Tibial artery (tissue), 4 donors: ENCODE measurements around the gene RBL2.

Source experiments
- DNase-seq, 2 donors: peaks; one replicate each; pipeline ENCODE4 v3.0.0-alpha.2; 2019
- H3K27ac ChIP-seq, 2 donors: fragments of 200-600 bp; sonication (generic) in 1 of 2; 1 replicate in 1 of 2; 2 replicates in 1 of 2; pipeline ENCODE4 v1.5.1; 2018 to 2019; ENCODE audit warnings: mild to moderate bottlenecking in 1 of 2
- H3K27me3 ChIP-seq, 2 donors: fragments of 200-600 bp; sonication (generic) in 1 of 2; one replicate each; pipeline versions ENCODE4 v1.5.1 to v1.6.0; 2016 to 2019
- H3K36me3 ChIP-seq, 3 donors: fragments of 200-600 bp; sonication (generic) in 2 of 3; one replicate each; pipeline ENCODE4 v1.5.1; 2016 to 2019; ENCODE audit warnings: mild to moderate bottlenecking in 2 of 3
- H3K4me1 ChIP-seq, 4 donors: fragments of 200-600 bp; sonication (generic) in 2 of 4; 1 replicate in 3 of 4; 2 replicates in 1 of 4; pipeline ENCODE4 v1.5.1; 2016 to 2019
- H3K4me3 ChIP-seq, 2 donors: fragments of 200-600 bp; sonication (generic) in 1 of 2; 1 replicate in 1 of 2; 2 replicates in 1 of 2; pipeline ENCODE4 v1.5.1; 2018 to 2019; ENCODE audit warnings: mild to moderate bottlenecking in 2 of 2
- H3K9me3 ChIP-seq, 3 donors: fragments of 200-600 bp; sonication (generic) in 1 of 3; one replicate each; pipeline ENCODE4 v1.5.1; 2016 to 2019
- CTCF ChIP-seq, 2 experiments: fragments of 200-600 bp in 1 of 2; fragments of 450-650 bp in 1 of 2; IDR thresholded peaks; one replicate each; pipeline ENCODE4 v1.5.1; 2017 to 2019; ENCODE audit warnings: antibody characterized with exemption in 2 of 2, mild to moderate bottlenecking in 1 of 2, moderate library complexity in 1 of 2
- intact Hi-C: fragments of 100-400 bp; cut with DNase I; formaldehyde crosslinking; loops from one replicate; pipeline ENCODE4 v1.15.0; 2023; ENCODE audit warnings: low total_unique reads

RBL2 gene

GRCh38 chr16:53453928-53454327, 19.7 kb downstream of the RBL2 start:
- Histone ChIP-seq H3K27me3 (no peaks in the 10 kb centered on the region), H3K4me3 (no peak overlapping the region), H3K27ac (no peak overlapping the region), H3K9me3 (no peaks in the 10 kb centered on the region), H3K36me3 (peaks cover 61 to 78% (median 72%) of the 10 kb centered on the region in 3 donors), H3K4me1 (no peaks in the 10 kb centered on the region)
- DNase-seq: no peak
- intact Hi-C loops: no loop called here
- TF ChIP-seq CTCF (IDR thresholded peaks at IDR 0.05): no peak

- no peak for TF ChIP-seq CTCF (IDR thresholded peaks at IDR 0.05)
- peaks cover 79 to 95% (median 88%) of the 10 kb centered on the region in 3 donors for H3K36me3 ChIP-seq
- DNase-seq: no peak
Observed at GRCh38 chr16:53456625-53457024, 22.4 kb downstream of the RBL2 start.

GRCh38 chr16:53457670-53458069, 23.4 kb downstream of the RBL2 start:
- intact Hi-C loops: no loop called here
- H3K4me3 ChIP-seq: no peak overlapping the region
- DNase-seq: no peak
- no peak for TF ChIP-seq CTCF (IDR thresholded peaks at IDR 0.05)
- H3K36me3 ChIP-seq: peaks cover 88 to 95% (median 89%) of the 10 kb centered on the region in 3 donors
- H3K4me1 ChIP-seq: no peaks in the 10 kb centered on the region
- no peaks in the 10 kb centered on the region for H3K27me3 ChIP-seq
- H3K9me3 ChIP-seq: no peaks in the 10 kb centered on the region
- no peak overlapping the region for H3K27ac ChIP-seq

More at GRCh38 chr16:53456625-53457024, 22.4 kb downstream of the RBL2 start:
- H3K4me1 ChIP-seq: no peaks in the 10 kb centered on the region
- intact Hi-C loops: no loop called here
- H3K27me3 ChIP-seq: no peaks in the 10 kb centered on the region
- H3K27ac ChIP-seq: no peak overlapping the region
- H3K4me3 ChIP-seq: no peak overlapping the region
- no peaks in the 10 kb centered on the region for H3K9me3 ChIP-seq

- H3K4me3 ChIP-seq: no peak overlapping the region
- no peaks in the 10 kb centered on the region for H3K27me3 ChIP-seq
- no peak for DNase-seq
- no peak overlapping the region for H3K27ac ChIP-seq
- H3K9me3 ChIP-seq: no peaks in the 10 kb centered on the region
- TF ChIP-seq CTCF (IDR thresholded peaks at IDR 0.05): no peak
- H3K4me1 ChIP-seq: no peaks in the 10 kb centered on the region
- intact Hi-C loops: no loop called here
- peaks cover 87 to 97% (median 89%) of the 10 kb centered on the region in 3 donors for H3K36me3 ChIP-seq
Observed at GRCh38 chr16:53458635-53459034, 24.4 kb downstream of the RBL2 start.

- TF ChIP-seq CTCF (IDR thresholded peaks at IDR 0.05): no peak
- no peaks in the 10 kb centered on the region for H3K27me3 ChIP-seq
- DNase-seq: no peak
- peaks cover 0 to 7% (median 0%) of the 10 kb centered on the region in 4 donors for H3K4me1 ChIP-seq
- no peak overlapping the region for H3K27ac ChIP-seq
- intact Hi-C loops: no loop called here
- H3K4me3 ChIP-seq: no peak overlapping the region
- no peaks in the 10 kb centered on the region for H3K9me3 ChIP-seq
- peaks cover 66 to 97% (median 76%) of the 10 kb centered on the region in 3 donors for H3K36me3 ChIP-seq
Observed at GRCh38 chr16:53465606-53466280, 31.5 kb downstream of the RBL2 start.
